Measurements from ENCODE around the gene GRIFIN. TPM values are rescaled to one million over a fixed set of nuclear protein-coding genes. Genes with fewer than 3 reads are reported as not detected.

The GRIFIN gene
- total RNA-seq, 1 donor from 2014 or later = not detected

Other genes starting within 250 kb of the GRIFIN start
- gene MAD1L1, start 243.5 kb downstream of the GRIFIN start, total RNA-seq = 17.9 TPM
- 20.0 TPM for gene MRM2, start 234.2 kb downstream of the GRIFIN start, total RNA-seq
- 10.6 TPM for gene NUDT1, start 234.2 kb downstream of the GRIFIN start, total RNA-seq
- gene SNX8, start 162.0 kb downstream of the GRIFIN start, total RNA-seq = 19.1 TPM
- gene EIF3B, start 121.6 kb downstream of the GRIFIN start, total RNA-seq = 68.0 TPM
- 14.8 TPM for gene CHST12, start 72.8 kb downstream of the GRIFIN start, total RNA-seq
- 4.6 TPM for gene LFNG, start 43.4 kb upstream of the GRIFIN start, total RNA-seq
- gene BRAT1, start 79.1 kb upstream of the GRIFIN start, total RNA-seq = 14.7 TPM
- gene IQCE, start 82.6 kb upstream of the GRIFIN start, total RNA-seq = 9.9 TPM
- 12.6 TPM for gene TTYH3, start 155.6 kb upstream of the GRIFIN start, total RNA-seq
- gene AMZ1, start 211.8 kb upstream of the GRIFIN start, total RNA-seq = 0.08 TPM

Measured in Right ventricle myocardium superior (tissue), 1 donor.